ENCODE results near the gene CLCN3.
A peak's percentile ranks its signal among the peaks of the same experiment; 100 is the strongest.

Gene CLCN3

GRCh38 chr4:169652535-169652934 is 32.2 kb downstream of the CLCN3 start:
- TF ChIP-seq CTCF (IDR thresholded peaks at IDR 0.05; ENCODE audit: control insufficient read depth, extremely low read depth, insufficient read depth): no peak
- no peak for DNase-seq (ENCODE audit: low read depth)

DNA sequence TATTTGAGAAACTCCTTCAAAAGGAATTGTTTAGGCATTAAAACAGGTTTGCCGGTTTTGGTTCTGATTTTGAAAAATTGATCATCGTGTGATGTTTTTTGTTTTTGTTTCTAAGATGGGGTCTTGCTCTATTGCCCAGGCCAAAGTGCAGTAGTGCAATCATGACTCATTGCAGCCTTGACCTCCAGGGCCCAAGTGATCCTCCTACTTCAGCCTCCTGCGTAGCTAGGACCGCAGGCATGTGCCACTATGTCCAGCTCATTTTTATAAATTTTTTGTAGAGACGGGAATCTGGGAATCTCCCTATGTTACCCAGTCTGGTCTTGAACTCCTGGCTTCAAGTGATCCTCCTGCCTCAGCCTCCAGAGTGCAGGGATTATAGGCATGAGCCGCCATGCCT is 35.0 kb downstream of the CLCN3 start:
- DNase-seq (ENCODE audit: low read depth): no peak
- no peak overlapping the region for H3K4me3 ChIP-seq (ENCODE audit: low read depth, low read length)
- TF ChIP-seq CTCF (IDR thresholded peaks at IDR 0.05; ENCODE audit: control insufficient read depth, extremely low read depth, insufficient read depth): no peak

More at GRCh38 chr4:169652535-169652934, 32.2 kb downstream of the CLCN3 start:
- no peak overlapping the region for H3K4me3 ChIP-seq (ENCODE audit: low read depth, low read length)

GRCh38 chr4:169657470-169658107 is 37.2 kb downstream of the CLCN3 start:
- H3K4me3 ChIP-seq (ENCODE audit: low read depth, low read length): no peak overlapping the region
- no peak for TF ChIP-seq CTCF (IDR thresholded peaks at IDR 0.05; ENCODE audit: control insufficient read depth, extremely low read depth, insufficient read depth)
- no peak for DNase-seq (ENCODE audit: low read depth)

GRCh38 chr4:169658196-169658595 is 37.8 kb downstream of the CLCN3 start:
- H3K4me3 ChIP-seq (ENCODE audit: low read depth, low read length): no peak overlapping the region
- DNase-seq (ENCODE audit: low read depth): no peak
- TF ChIP-seq CTCF (IDR thresholded peaks at IDR 0.05; ENCODE audit: control insufficient read depth, extremely low read depth, insufficient read depth): no peak

DNA sequence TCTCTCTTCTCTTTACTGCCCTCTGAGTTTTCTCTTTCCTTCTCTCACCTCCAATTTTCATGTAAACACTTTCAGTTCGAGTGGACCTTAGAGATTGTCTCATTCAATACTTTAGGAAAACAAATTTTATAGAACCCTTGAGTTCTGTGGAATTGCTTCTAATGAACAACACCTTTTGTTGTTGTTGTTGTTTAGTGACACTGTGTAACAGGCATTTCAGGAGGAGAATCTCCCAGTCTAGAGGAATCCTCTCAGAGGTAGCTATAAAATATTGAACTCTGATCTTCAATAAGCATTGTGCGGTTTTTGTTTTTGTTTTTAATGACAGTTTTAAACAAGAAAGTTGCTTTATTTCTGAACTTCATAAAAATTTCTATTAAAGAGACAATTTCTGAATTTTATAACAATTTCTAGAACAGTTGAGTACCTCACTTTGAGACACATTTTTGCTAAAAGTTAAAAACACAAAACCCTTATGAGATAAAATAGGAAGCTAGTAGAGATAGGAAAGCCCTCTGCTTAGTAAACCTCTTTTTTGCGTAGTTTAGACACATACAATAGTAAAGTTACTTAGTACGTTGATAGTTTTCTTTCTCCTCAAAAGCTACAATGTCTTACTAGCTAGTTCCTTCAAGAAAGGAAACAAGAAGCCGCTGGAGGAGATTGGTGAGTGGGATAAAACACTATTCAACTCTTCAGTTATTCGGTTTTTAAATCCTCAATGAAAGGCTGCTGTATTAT is 38.8 kb downstream of the CLCN3 start:
- TF ChIP-seq CTCF (IDR thresholded peaks at IDR 0.05; ENCODE audit: control insufficient read depth, extremely low read depth, insufficient read depth): no peak
- H3K4me3 ChIP-seq (ENCODE audit: low read depth, low read length): peak overlapping the region; percentile 62
- DNase-seq (ENCODE audit: low read depth): no peak

DNA sequence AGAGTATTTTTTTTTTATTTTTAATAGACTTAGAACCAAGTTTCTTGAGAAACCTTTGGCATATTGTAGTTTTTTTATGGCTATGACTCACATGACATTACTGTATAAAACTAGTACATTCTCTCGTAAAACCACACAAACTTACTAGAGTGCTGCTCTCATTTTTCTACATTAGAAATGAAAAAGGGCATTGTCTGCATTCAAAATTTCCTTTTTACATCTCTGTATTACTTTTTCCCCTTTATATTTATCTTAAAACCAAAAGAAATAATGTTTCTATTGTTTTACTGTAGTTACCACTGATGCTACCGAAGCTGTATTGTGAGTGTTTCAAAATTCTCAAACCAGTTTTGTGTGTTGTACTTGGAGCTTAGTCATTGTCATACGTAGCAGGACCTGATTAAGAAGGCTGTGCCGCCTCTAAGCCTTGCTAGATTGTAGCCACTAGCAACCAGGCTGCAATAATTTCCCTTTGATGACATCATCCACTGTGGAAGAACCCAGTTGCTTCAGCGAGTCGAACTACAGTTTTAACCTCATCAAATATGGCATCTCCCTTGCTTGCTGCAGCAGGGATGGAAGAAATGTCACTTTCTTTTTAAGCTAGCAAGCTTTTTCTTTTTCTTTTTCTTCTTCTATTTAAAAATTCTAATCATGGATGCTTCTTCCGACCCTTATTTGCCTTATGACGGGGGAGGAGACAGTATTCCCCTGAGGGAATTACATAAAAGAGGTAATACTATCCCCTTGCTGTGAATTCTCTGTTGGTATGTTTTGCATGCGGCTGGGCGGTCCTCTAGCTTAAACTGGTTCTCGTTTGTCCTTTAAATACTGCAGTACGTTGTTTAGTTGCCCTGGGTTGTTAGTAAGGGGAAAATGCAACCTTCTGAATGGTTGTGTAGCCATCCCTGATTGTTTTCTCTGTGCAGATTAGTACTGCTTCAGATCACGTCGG is 39.6 kb downstream of the CLCN3 start:
- TF ChIP-seq CTCF (IDR thresholded peaks at IDR 0.05; ENCODE audit: control insufficient read depth, extremely low read depth, insufficient read depth): no peak
- peak overlapping the region; percentile 62 for H3K4me3 ChIP-seq (ENCODE audit: low read depth, low read length)
- peak; percentile 99 for DNase-seq (ENCODE audit: low read depth)
